GM18870 (cell line): ENCODE data around the gene SPATA20.

Experiments
- ATAC-seq: cut with Tn5 transposase; IDR thresholded peaks from one replicate; pipeline ENCODE4 v1.9.1; 2021; ENCODE audit warnings: moderate library complexity; ENCODE audit not compliant: unreplicated experiment

The SPATA20 gene

GRCh38 chr17:50538549-50539410 is 8.2 kb upstream of the SPATA20 start:
- no peak for ATAC-seq

DNA sequence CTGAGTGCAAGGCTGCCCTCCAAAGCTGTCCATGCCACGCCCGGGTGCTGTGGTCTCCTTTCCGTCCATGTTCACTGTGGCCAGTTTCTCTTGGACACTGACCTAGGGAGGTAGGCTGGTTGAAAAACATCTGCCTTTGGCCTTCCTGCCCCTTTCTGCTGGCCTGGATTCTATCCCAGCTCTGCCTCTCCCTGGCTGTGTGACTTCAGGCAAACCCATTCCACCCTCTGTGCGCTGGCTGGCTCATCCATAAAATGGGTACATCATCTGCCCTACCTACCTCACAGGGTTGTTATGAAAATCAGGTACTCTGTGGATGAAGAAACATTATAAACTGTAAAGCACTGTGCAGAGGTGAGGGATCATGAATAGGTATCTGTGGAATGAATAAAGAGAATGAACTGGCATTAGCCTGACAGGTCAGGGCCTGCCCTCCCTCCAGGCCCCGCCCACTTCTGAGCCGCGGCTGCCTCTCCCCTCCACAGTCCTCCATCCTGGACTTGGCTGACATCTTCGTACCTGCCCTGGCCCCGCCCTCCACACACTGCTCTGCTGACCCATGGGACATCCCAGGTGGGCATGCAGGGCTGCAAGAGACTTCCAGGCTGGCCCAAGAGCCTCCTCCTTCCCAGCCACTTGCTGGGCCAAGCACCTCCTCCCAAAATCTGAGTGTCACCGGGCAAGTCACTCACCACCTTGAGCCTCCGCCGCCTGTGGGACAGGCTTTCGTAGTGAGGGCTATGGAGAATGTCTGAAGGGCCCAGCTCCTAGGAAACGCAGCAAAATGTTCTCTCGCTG is 7.0 kb upstream of the SPATA20 start:
- ATAC-seq = no peak

DNA sequence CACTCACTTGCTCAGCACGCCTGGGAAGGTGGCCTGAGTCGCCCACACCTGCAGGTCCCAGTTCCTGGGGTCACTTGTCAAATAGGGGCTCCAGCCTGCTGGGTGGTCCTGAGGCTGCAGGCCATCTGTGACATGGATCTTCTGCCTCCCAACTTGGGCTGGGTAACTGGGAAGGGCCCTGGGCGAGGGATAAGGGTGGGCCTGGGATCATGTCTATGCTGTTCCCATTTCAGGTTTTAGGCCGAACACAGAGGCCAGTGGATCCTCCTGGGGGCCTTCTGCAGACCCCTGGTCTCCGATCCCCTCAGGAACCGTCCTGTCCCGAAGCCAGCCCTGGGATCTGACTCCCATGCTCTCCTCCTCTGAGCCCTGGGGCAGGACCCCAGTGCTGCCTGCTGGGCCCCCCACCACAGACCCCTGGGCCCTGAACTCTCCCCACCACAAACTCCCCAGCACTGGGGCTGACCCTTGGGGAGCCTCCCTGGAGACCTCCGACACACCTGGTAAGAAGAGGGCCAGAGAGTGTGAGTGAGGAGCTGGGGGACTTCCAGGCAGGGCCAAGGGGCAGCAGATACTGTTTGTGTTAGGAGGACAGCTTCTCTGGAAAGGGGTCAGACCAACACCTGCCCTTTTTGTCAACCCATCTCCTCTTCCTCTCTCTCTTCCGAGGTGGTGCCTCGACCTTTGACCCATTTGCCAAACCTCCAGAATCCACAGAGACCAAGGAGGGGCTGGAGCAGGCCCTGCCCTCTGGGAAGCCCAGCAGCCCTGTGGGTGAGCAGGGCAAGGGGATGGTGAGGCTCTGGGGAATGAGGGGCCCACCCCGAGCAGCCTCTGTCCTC is 6.2 kb upstream of the SPATA20 start:
- ATAC-seq = no peak

- no peak for ATAC-seq
Measured at GRCh38 chr17:50541402-50541715, 5.6 kb upstream of the SPATA20 start.

GRCh38 chr17:50541716-50542688 is 5.0 kb upstream of the SPATA20 start:
- peak; percentile 43 for ATAC-seq

DNA sequence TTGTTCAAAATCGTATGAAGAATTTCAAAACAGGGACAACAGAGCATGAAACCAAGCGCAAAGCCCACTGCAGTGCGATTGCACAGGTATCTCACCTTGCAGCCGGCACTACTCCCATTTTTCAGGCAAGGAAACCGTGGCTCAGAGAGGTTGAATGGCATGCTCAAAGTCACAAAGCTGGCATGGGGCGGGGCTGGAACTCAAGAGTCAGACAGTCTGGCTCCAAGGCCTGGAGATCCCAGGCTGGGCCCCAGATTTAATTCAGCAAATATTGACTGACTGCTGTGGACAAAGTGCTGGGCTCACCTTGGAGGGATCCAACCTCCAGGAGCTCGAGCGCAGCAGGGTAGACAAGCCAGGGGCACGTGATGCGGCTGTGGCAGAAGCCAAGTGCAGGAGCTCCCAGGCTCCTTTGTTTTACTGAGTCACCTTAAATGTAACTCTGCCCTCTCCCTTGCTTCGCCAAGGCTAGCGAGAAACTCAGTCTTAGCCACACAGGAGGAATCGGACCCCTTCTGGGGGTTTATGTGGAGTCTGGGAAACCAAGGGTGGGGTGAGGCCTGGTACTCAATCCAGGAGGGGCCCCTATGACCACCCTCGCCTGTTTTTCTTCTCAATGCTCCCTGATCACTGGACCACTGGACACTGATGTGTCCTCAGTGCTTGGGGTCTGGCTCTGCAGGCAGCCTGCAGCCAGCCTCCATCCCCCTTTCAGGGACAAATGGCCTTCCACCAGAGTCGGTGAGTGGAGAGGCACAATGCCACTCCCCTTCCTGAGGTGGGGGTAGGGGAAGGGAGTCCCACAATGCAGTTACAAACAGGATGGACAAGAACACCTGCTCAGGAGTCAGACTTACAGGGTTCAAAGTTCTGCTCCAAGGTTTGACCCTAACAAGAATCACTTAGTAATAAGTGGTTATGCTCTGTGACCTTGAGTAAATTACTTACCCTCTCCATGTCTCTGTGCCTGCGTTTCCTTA is 3.9 kb upstream of the SPATA20 start:
- ATAC-seq = no peak

GRCh38 chr17:50544516-50544915 is 2.5 kb upstream of the SPATA20 start:
- ATAC-seq = no peak

- ATAC-seq = no peak
Measured at GRCh38 chr17:50545311-50545710, 1.7 kb upstream of the SPATA20 start.

DNA sequence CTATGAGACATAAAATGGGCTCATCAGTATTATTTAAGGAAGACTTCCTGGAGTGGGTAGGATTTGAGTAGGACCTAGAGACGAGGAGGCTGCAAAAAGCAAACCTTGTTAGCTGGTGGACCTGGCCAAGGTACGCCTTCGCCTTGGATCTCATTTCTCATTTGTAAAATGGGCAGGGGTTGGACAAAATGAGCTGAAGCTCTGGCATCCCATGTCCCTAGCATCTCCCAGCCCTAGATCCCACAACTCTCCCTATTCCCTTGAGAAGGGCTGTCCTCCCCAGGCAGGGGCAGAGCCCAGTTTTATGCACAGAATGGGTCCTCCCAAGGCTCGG is 306 bp upstream of the SPATA20 start:
- ATAC-seq = no peak

DNA sequence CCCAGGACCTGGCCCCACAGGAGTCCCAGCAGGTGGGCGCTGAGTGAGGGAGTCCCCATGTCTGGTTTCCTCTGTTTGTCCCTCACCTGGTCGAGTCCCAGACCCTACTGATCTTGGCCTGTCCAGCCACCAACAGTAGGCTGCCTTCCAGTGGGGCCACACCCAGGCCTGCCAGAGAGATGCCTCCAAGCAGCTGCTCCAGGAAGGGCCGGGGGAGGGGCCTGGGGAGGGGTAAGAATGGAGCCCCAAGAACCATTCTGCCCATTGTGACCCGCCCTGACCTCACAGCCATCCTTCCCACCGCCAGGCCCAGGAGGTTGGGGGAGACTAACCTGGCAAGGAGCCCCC is 736 bp downstream of the SPATA20 start:
- no peak for ATAC-seq

DNA sequence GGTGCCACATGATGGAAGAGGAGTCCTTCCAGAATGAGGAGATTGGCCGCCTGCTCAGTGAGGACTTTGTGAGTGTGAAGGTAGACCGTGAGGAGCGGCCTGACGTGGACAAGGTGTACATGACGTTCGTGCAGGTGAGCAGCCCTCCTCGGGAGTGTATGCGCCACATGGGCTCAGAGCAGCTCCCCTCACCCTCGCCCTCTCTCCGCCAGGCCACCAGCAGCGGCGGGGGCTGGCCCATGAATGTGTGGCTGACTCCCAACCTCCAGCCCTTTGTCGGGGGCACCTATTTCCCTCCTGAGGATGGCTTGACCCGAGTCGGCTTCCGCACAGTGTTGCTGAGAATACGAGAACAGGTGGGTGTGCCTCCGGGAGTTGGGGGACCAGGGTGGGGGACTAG is 1.9 kb downstream of the SPATA20 start:
- ATAC-seq = no peak

GRCh38 chr17:50549256-50549941 is 2.4 kb downstream of the SPATA20 start:
- ATAC-seq = no peak

DNA sequence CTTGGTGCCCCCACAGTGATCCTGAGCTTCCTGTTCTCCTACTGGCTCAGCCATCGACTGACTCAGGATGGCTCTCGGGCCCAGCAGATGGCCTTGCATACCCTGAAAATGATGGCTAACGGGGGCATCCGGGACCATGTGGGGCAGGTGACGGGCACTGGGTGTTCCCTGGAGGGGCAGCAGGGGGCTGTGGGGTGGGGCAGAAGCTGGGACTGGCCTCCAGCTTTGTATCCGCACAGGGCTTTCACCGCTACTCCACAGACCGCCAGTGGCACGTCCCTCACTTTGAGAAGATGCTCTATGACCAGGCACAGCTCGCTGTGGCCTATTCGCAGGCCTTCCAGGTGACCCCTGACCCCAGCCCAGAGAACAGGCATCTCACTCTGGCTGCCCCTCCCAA is 3.0 kb downstream of the SPATA20 start:
- no peak for ATAC-seq

GRCh38 chr17:50550661-50551432 is 3.9 kb downstream of the SPATA20 start:
- no peak for ATAC-seq

- no peak for ATAC-seq
Measured at GRCh38 chr17:50551433-50551815, 4.5 kb downstream of the SPATA20 start.

- ATAC-seq = no peak
Measured at GRCh38 chr17:50551884-50552283, 4.9 kb downstream of the SPATA20 start.

- no peak for ATAC-seq
Measured at GRCh38 chr17:50554201-50554600, 7.2 kb downstream of the SPATA20 start.

- no peak for ATAC-seq
Measured at GRCh38 chr17:50556803-50557202, 9.8 kb downstream of the SPATA20 start.
